ENCODE measurements around the gene ASL. TPM values are rescaled to one million over a fixed set of nuclear protein-coding genes. Genes with fewer than 3 reads are reported as not detected.

ASL gene
- total and polyA plus RNA-seq, 9 of the 15 experiments (the other 6 are each of a cell fraction or from before 2014, with no cell fraction given), result 2.6 to 67.0 (median 33.3) TPM

DNA sequence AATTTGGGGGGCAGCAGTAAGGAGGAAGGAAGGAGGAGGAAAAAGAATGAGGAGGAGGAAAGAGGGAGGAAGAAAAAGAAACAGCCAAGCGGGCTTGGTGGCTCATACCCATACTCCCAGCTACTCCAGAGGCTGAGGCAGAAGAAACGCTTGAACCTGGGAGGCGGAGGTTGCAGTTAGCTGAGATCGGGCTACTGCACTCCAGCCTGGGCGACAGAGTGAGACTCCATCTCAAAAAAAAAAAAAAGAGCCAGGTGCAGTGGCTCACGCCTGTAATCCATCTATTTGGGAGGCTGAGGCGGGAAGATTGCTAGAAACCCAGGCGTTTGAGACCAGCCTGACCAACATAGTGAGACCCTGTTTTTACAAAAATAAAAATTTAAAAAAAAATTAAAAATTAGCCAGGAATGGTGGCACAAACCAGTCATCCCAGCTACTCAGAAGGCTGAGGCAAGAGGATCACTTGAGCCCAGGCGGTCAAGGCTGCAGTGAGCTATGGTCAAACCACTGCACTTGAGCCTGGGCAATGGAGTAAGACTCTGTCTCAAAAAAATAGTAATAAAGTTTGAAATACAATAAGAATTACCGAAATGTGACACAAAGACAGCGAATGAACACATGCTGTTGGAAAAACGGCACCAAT is 24.9 kb downstream of the ASL start:
- no peaks in the 10 kb centered on the region for H3K9me1 ChIP-seq (ENCODE audit: control insufficient read depth, insufficient read depth, low read length)
- peak overlapping the region; percentile 82 for H3K4me2 ChIP-seq (ENCODE audit: insufficient read depth, low read length)
- CTCF ChIA-PET (ENCODE audit: low intra/inter-chr PET ratio), result no interaction called here
- H3K36me3 ChIP-seq (ENCODE audit: control insufficient read depth, insufficient read depth, low read length), result no peaks in the 10 kb centered on the region; the same call in 2 of the 3 replicates
- peak overlapping the region; percentile 39 for H3K4me3 ChIP-seq
- no peaks in the 10 kb centered on the region for H4K20me1 ChIP-seq (replicated peaks; ENCODE audit: control insufficient read depth, insufficient read depth, low read length)
- H3K27ac ChIP-seq (ENCODE audit: extremely low read depth, low read depth, low read length), result peak overlapping the region; percentile 72
- H3K27me3 ChIP-seq (ENCODE audit: control insufficient read depth in 2 of 2, insufficient read depth in 2 of 2, low read length in 2 of 2), result no peaks in the 10 kb centered on the region
- no peak for DNase-seq (ENCODE audit: extremely low read depth in 1 of 4, low spot score in 3 of 4)
- peak; percentile 44 for ATAC-seq
- 40% methylated on average over 11 of the region's 12 CpGs for WGBS (ENCODE audit: insufficient coverage, low coverage, missing lambda C conversion rate)
- BruUV-seq (replicated peaks), result no TSS peak
- FAIRE-seq, result no peak
- H3K4me1 ChIP-seq (replicated peaks in 1 of 2; ENCODE audit: control insufficient read depth in 2 of 2, insufficient read depth in 2 of 2, low read length in 2 of 2), result peaks cover 14 to 16% of the 10 kb centered on the region in 2 experiments; a peak in 4 of 5 replicates
- peak overlapping the region; percentile 54 to 86; a peak in 3 of 4 replicates for H3K9ac ChIP-seq (ENCODE audit: insufficient read depth in 1 of 2, low read depth in 2 of 2, low read length in 2 of 2)
- H3K9me3 ChIP-seq (replicated peaks; ENCODE audit: control insufficient read depth, insufficient read depth, low read depth, low read length), result no peaks in the 10 kb centered on the region
- intact Hi-C loops (cut with micrococcal nuclease) (no loop called here), in situ Hi-C loops (cut with MboI) (no loop called here)
- no peaks in the 10 kb centered on the region; the same call in 2 of the 3 replicates for H3K79me2 ChIP-seq (ENCODE audit: control insufficient read depth, insufficient read depth, low read length)
- POLR2A ChIA-PET, result interaction anchor here (0.7 to 1.0 kb wide), 2 partner anchors 8 to 20 kb away, joined by 3 read pairs; no protein-coding TSS in a partner anchor
- H2AFZ ChIP-seq (ENCODE audit: low read depth, low read length), result peak overlapping the region; percentile 81
- TF ChIP-seq HDAC6 (IDR thresholded peaks at IDR 0.05; ENCODE audit: low read depth, low read length), result no peak
- no peak for TF ChIP-seq SAP30 (IDR thresholded peaks at IDR 0.05; ENCODE audit: borderline replicate concordance, insufficient read depth, low read depth, low read length, poor library complexity, severe bottlenecking)
- TF ChIP-seq HNRNPUL1 (IDR thresholded peaks at IDR 0.05; ENCODE audit: low read length), result no peak
- TF ChIP-seq ZNF707 (CRISPR knock-in tag; conservative IDR thresholded peaks at IDR 0.05), result no peak
- TF ChIP-seq ZNF121 (CRISPR knock-in tag; conservative IDR thresholded peaks at IDR 0.05), result peak; percentile 33
- TF ChIP-seq SPI1 (IDR thresholded peaks at IDR 0.05; ENCODE audit: borderline replicate concordance, low read depth, low read length), result no peak
- TF ChIP-seq, protein P1, sequence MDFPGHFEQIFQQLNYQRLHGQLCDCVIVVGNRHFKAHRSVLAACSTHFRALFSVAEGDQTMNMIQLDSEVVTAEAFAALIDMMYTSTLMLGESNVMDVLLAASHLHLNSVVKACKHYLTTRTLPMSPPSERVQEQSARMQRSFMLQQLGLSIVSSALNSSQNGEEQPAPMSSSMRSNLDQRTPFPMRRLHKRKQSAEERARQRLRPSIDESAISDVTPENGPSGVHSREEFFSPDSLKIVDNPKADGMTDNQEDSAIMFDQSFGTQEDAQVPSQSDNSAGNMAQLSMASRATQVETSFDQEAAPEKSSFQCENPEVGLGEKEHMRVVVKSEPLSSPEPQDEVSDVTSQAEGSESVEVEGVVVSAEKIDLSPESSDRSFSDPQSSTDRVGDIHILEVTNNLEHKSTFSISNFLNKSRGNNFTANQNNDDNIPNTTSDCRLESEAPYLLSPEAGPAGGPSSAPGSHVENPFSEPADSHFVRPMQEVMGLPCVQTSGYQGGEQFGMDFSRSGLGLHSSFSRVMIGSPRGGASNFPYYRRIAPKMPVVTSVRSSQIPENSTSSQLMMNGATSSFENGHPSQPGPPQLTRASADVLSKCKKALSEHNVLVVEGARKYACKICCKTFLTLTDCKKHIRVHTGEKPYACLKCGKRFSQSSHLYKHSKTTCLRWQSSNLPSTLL (IDR thresholded peaks at IDR 0.05), result no peak
- TF ChIP-seq, protein P2, sequence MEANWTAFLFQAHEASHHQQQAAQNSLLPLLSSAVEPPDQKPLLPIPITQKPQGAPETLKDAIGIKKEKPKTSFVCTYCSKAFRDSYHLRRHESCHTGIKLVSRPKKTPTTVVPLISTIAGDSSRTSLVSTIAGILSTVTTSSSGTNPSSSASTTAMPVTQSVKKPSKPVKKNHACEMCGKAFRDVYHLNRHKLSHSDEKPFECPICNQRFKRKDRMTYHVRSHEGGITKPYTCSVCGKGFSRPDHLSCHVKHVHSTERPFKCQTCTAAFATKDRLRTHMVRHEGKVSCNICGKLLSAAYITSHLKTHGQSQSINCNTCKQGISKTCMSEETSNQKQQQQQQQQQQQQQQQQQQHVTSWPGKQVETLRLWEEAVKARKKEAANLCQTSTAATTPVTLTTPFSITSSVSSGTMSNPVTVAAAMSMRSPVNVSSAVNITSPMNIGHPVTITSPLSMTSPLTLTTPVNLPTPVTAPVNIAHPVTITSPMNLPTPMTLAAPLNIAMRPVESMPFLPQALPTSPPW (CRISPR knock-in tag; IDR thresholded peaks at IDR 0.05), result no peak
- TF ChIP-seq ZHX1 (conservative IDR thresholded peaks at IDR 0.05; ENCODE audit: low read length), result 0 out of 2 replicates have a peak, but pooled peaks have one; percentile 25
- TF ChIP-seq ZNF133 (CRISPR knock-in tag; IDR thresholded peaks at IDR 0.05), result no peak
- peak; percentile 47; the same call in 1 of the 2 replicates for TF ChIP-seq ZNF384 (IDR thresholded peaks at IDR 0.05; ENCODE audit: low read depth, low read length)
- TF ChIP-seq, protein P3, sequence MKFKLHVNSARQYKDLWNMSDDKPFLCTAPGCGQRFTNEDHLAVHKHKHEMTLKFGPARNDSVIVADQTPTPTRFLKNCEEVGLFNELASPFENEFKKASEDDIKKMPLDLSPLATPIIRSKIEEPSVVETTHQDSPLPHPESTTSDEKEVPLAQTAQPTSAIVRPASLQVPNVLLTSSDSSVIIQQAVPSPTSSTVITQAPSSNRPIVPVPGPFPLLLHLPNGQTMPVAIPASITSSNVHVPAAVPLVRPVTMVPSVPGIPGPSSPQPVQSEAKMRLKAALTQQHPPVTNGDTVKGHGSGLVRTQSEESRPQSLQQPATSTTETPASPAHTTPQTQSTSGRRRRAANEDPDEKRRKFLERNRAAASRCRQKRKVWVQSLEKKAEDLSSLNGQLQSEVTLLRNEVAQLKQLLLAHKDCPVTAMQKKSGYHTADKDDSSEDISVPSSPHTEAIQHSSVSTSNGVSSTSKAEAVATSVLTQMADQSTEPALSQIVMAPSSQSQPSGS (CRISPR knock-in tag; IDR thresholded peaks at IDR 0.05), result no peak
- TF ChIP-seq KLF13 (tag; IDR thresholded peaks at IDR 0.05; ENCODE audit: borderline replicate concordance, low read depth), result no peak
- TF ChIP-seq GABPB1 (CRISPR knock-in tag; IDR thresholded peaks at IDR 0.05), result no peak

All from K562 (cell line).